ENCODE measurements around the gene SLC2A6.

- TF ChIP-seq CTCF (IDR thresholded peaks at IDR 0.05; ENCODE audit: low read length) (no peak), EZH2phosphoT487 (IDR thresholded peaks at IDR 0.05; ENCODE audit: low read length) (no peak), EZH2 (optimal IDR thresholded peaks at IDR 0.05; ENCODE audit: low read depth, low read length) (no peak)
Observed at GRCh38 chr9:133491656-133491925, 12.7 kb upstream of the SLC2A6 start.

Measured in MM.1S (cell line).